ENCODE measurements around the gene LXN. TPM values are rescaled to one million over a fixed set of nuclear protein-coding genes. Genes with fewer than 3 reads are reported as not detected.

The LXN gene
- total RNA-seq, 2 experiments from 2014 or later: 4.8 to 9.0 TPM

DNA sequence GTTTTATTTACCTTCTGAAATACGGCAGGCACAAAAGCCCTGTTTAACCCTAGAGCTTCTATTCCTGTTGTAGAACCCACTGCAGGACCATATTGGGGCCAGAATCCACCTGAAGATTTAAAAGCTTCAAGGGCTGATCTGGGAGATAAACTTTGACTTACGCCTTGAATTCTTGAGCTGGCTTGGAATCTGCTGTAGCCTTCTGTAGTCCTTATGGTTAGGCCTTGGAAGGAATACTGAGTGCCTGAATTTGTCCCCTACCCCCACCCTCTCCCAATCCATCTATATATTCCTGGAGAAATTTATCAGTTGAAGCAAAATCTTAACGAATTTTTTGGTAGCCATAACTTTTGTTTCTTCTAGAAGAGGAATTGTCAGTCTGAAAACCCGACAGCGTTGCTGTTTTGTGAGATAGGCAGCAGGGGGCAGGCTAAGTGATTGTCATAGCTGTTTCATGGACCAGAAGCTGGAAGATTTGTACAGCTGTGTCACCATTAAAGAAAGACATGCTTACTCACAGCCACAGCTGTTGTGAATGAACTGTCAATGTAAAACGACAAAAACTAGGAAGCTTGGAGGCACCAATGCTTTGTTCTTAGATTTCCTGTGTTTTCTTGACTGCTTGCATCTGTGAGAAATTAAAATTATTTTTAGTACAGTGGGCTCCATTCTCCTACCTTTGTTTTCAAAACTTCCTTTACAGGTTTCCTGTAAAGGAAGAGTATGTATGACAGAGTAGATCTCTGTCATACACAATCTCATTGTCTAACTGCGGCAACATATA lies 12.8 kb downstream of the LXN start:
- ChIA-PET CTCF (ENCODE audit: unreplicated experiment) (interaction anchor here (1.0 to 2.2 kb wide), 2 partner anchors 15 to 67 kb away, joined by 3 to 10 read pairs; partner anchors contain the start of gene GFM1), POLR2A (interaction anchor here (0.6 to 3.6 kb wide), 5 partner anchors 15 to 1839 kb away, joined by 3 to 30 read pairs (median 3); partner anchors contain the start of gene GFM1)
- Histone ChIP-seq H3K9me2 (ENCODE audit: insufficient read depth, low read length) (no peaks in the 10 kb centered on the region), H3K4me3 (ENCODE audit: low read depth, low read length, poor library complexity, severe bottlenecking) (no peak overlapping the region), H3K79me2 (ENCODE audit: insufficient read depth, low read depth, low read length) (0 out of 2 replicates have a peak, but pooled peaks cover 3% of the 10 kb centered on the region), H3K4me2 (ENCODE audit: low read length) (no peak overlapping the region), H2AFZ (ENCODE audit: low read length) (no peak overlapping the region), H3K9me3 (ENCODE audit: low read length) (no peaks in the 10 kb centered on the region), H3K27ac (ENCODE audit: low read depth, low read length, poor library complexity, severe bottlenecking) (no peak overlapping the region), H4K20me1 (ENCODE audit: insufficient read depth, low read length) (0 out of 2 replicates have a peak, but pooled peaks cover 5% of the 10 kb centered on the region), H3K36me3 (ENCODE audit: insufficient read depth, low read length) (peaks cover 83% of the 10 kb centered on the region), H3K4me1 (ENCODE audit: insufficient read depth, low read length, poor library complexity, severe bottlenecking) (no peaks in the 10 kb centered on the region)
- TF ChIP-seq EZH2phosphoT487 (IDR thresholded peaks at IDR 0.05; ENCODE audit: borderline replicate concordance, low read depth, low read length): no peak
- TF ChIP-seq CTCF (conservative IDR thresholded peaks at IDR 0.05; ENCODE audit: low read length): peak; percentile 85
- intact Hi-C loops (cut with micrococcal nuclease; ENCODE audit: unreplicated experiment): loop anchor here (1.0 kb wide), 1 partner anchor 132 kb away; no protein-coding TSS in a partner anchor
- DNase-seq (ENCODE audit: low spot score): peak; percentile 51
- no TSS peak for BruUV-seq (replicated peaks)

- 0 out of 2 replicates have a peak, but pooled peaks cover 3% of the 10 kb centered on the region for H3K79me2 ChIP-seq (ENCODE audit: insufficient read depth, low read depth, low read length)
- intact Hi-C loops (cut with micrococcal nuclease; ENCODE audit: unreplicated experiment): loop anchor here (1.0 kb wide), 1 partner anchor 132 kb away; no protein-coding TSS in a partner anchor
- H3K4me3 ChIP-seq (ENCODE audit: low read depth, low read length, poor library complexity, severe bottlenecking): no peak overlapping the region
- H3K27ac ChIP-seq (ENCODE audit: low read depth, low read length, poor library complexity, severe bottlenecking): no peak overlapping the region
- H3K9me2 ChIP-seq (ENCODE audit: insufficient read depth, low read length): no peaks in the 10 kb centered on the region
- 0 out of 2 replicates have a peak, but pooled peaks cover 5% of the 10 kb centered on the region for H4K20me1 ChIP-seq (ENCODE audit: insufficient read depth, low read length)
- no peak for TF ChIP-seq CTCF (conservative IDR thresholded peaks at IDR 0.05; ENCODE audit: low read length)
- TF ChIP-seq EZH2phosphoT487 (IDR thresholded peaks at IDR 0.05; ENCODE audit: borderline replicate concordance, low read depth, low read length): no peak
- H3K4me2 ChIP-seq (ENCODE audit: low read length): no peak overlapping the region
- no peak overlapping the region for H2AFZ ChIP-seq (ENCODE audit: low read length)
- H3K36me3 ChIP-seq (ENCODE audit: insufficient read depth, low read length): peaks cover 83% of the 10 kb centered on the region
- ChIA-PET CTCF (ENCODE audit: unreplicated experiment) (interaction anchor here (2.2 kb wide), 1 partner anchor 14 kb away, joined by 10 read pairs; the partner anchor contains the start of gene GFM1), POLR2A (interaction anchor here (0.7 to 3.6 kb wide), 3 partner anchors 14 to 1840 kb away, joined by 3 to 30 read pairs (median 3); partner anchors contain the start of genes GFM1 and MFSD1)
- no TSS peak for BruUV-seq (replicated peaks)
- no peaks in the 10 kb centered on the region for H3K9me3 ChIP-seq (ENCODE audit: low read length)
- H3K4me1 ChIP-seq (ENCODE audit: insufficient read depth, low read length, poor library complexity, severe bottlenecking): no peaks in the 10 kb centered on the region
- no peak for DNase-seq (ENCODE audit: low spot score)
Measured at GRCh38 chr3:158658889-158659288, 13.6 kb downstream of the LXN start.

Measured in OCI-LY7 (cell line).